ENCODE data around the gene RAPGEF2. TPM values are rescaled to one million over a fixed set of nuclear protein-coding genes. Genes with fewer than 3 reads are reported as not detected.
A peak's percentile ranks its signal among the peaks of the same experiment; 100 is the strongest.
"Not testable (repeated sequence)": the region's sequence is repeated elsewhere in the genome, so short reads cannot be mapped to it uniquely, and the experiment has no call there.

RAPGEF2 gene, protein sequence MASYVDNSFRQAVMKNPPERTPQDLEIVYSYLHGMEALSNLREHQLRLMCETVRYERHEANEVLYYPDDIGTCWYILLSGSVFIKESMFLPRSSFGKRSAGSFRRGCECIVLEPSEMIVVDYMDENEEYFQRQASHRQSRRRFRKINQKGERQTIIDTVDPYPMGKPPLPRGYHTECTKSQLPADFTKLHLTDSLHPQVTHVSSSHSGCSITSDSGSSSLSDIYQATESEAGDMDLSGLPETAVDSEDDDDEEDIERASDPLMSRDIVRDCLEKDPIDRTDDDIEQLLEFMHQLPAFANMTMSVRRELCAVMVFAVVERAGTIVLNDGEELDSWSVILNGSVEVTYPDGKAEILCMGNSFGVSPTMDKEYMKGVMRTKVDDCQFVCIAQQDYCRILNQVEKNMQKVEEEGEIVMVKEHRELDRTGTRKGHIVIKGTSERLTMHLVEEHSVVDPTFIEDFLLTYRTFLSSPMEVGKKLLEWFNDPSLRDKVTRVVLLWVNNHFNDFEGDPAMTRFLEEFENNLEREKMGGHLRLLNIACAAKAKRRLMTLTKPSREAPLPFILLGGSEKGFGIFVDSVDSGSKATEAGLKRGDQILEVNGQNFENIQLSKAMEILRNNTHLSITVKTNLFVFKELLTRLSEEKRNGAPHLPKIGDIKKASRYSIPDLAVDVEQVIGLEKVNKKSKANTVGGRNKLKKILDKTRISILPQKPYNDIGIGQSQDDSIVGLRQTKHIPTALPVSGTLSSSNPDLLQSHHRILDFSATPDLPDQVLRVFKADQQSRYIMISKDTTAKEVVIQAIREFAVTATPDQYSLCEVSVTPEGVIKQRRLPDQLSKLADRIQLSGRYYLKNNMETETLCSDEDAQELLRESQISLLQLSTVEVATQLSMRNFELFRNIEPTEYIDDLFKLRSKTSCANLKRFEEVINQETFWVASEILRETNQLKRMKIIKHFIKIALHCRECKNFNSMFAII (N-terminal part only)
- 100 to 1,000 TPM in 1 of 4 donors, 10 to 100 TPM in 3; 47.2 to 105 (median 50.2) TPM for total RNA-seq

DNA sequence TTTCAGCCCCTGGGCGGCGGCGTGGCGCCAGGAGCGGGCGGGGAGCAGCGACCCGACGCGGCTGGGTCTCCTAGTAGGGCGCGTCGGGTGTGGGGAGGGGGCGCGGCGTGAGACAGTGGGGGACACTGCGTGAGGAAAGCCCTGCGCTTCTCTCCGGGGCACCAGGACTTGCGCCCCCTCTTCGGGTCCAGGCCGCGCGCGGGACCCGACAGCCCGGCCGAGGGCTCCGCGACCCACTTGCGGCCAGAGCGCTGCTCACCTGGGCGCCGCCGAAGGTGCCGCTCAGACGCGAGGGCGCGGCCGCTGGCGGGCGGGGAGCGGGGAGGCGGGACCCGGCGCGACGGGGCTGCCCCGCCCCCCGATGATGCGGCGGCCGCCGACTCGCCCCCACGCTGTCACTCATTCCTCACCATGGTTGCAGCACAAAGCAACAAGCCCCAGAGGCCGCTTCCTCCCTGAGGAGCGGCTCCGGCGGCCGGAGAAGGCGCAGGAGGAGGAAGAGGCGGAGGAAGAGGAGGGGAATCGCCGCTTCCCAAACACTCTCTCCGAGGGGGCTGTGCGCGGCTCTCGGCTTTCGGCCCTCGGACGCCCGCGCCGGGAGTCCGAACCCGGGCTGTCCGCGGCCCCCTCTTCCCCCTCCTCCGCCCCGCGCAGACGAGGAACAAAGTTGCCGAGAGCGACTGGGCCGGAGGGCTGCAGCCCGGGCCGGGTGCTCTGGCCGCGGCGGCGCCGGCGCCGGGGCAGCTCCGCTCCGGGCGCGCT, at the start of gene RAPGEF2:
RAPGEF2 (plus strand) TSS at position 458 of the 762 bp plus-strand sequence. CDS start 1,084 bp downstream, outside the sequence.
- peak; percentile 94 for ATAC-seq (ENCODE audit: low FRiP score)
- TF ChIP-seq, protein P1, sequence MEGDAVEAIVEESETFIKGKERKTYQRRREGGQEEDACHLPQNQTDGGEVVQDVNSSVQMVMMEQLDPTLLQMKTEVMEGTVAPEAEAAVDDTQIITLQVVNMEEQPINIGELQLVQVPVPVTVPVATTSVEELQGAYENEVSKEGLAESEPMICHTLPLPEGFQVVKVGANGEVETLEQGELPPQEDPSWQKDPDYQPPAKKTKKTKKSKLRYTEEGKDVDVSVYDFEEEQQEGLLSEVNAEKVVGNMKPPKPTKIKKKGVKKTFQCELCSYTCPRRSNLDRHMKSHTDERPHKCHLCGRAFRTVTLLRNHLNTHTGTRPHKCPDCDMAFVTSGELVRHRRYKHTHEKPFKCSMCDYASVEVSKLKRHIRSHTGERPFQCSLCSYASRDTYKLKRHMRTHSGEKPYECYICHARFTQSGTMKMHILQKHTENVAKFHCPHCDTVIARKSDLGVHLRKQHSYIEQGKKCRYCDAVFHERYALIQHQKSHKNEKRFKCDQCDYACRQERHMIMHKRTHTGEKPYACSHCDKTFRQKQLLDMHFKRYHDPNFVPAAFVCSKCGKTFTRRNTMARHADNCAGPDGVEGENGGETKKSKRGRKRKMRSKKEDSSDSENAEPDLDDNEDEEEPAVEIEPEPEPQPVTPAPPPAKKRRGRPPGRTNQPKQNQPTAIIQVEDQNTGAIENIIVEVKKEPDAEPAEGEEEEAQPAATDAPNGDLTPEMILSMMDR (IDR thresholded peaks at IDR 0.05): no peak
- peak; percentile 65 for DNase-seq (ENCODE audit: low spot score)

DNA sequence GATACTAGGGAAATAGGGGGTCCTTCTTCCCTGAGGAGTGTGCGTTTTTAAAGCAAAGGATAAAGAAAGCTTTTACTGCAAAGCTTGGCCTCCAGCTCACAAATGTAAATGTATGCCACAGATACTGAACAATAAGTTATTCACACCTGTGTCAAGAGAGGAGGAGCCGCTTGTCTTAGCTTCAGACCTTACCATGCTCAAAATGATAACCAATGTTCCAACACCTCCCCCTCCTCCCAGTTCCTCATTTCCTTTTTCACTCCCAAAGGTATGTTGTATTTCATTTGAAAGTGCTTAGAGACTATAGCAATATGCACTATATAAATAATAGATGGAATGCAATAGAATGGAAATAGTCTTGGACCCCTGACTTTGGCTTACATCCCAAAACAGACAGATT, 47.0 kb upstream of the RAPGEF2 start:
- TF ChIP-seq, protein P1 (IDR thresholded peaks at IDR 0.05): no peak
- ATAC-seq (ENCODE audit: low FRiP score) (no peak), DNase-seq (ENCODE audit: low spot score) (no peak)

DNA sequence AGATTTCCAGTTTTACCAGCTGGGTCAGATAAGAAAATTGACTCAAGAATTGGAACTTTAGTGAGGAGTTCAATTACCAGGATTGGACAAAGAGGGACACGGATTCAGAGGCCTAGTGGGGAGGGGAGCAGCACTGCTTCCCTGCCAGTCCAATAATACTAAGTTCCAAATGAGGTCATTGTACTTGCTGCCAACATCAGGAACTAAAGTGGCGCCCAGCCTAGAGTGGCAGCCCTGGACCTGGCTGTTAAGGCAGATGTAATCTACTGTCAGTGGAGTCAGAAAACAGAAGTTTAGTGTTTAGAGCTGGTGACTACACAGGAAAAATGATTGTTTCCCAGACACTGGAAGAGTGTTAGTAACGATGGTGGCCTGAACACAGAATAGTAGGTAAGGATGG, 42.7 kb upstream of the RAPGEF2 start:
- ATAC-seq (ENCODE audit: low FRiP score) (no peak), DNase-seq (ENCODE audit: low spot score) (no peak)
- TF ChIP-seq, protein P1 (IDR thresholded peaks at IDR 0.05): no peak

DNA sequence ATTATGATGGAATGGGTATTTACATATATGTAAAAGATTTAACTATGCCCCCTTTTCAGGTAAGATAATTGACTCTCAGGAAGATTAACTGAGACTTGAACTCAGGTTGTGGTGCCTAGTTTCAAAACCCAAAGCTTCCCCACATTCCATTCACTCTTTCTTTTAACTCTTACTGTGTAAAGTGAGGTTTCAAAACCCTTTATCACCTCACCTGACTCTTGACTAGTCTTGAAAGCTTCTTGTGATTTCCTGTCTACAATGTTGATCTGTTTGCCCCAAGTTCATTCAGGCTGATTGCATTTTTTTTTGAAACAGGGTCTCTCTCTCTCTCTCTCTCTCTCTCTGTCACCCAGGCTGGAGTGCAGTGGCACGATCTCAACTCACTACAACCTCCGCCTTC, 40.5 kb upstream of the RAPGEF2 start:
- TF ChIP-seq, protein P1 (IDR thresholded peaks at IDR 0.05): no peak
- DNase-seq (ENCODE audit: low spot score): no peak
- no peak for ATAC-seq (ENCODE audit: low FRiP score)

DNA sequence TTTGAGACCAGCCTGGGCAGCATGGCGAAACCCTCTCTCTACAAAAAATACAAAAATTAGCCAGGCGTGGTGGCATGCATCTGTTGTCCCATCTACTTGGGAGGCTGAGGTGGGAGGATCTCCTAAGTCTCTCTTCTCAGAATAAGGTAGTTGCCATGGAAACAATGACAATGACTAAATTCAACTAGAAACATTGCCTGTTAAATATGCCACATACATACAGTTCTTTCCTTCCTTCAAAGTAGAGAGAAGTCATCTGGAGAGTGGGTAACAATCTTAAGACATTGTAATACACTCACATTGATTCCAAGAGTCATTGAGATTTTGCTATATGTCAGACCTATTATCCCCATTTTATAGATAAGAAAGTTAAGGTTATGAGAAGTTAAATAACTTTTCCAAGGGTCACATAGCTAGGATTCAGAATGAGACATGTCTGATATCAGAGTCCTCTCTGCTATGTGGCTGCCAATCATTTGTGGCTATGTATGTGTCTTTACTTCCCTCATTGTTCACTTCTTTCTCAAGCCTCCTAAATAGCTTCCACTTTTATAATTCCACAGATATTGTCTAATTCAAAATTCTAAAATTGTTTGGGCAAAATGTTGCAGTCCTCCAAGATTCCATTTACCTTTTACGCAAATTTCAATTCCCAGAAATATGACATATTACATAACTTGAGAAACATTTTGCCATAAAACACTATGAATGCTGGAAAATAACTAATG, 37.2 kb upstream of the RAPGEF2 start:
- no peak for DNase-seq (ENCODE audit: low spot score)
- ATAC-seq (ENCODE audit: low FRiP score): no peak
- TF ChIP-seq, protein P1 (IDR thresholded peaks at IDR 0.05): no peak

DNA sequence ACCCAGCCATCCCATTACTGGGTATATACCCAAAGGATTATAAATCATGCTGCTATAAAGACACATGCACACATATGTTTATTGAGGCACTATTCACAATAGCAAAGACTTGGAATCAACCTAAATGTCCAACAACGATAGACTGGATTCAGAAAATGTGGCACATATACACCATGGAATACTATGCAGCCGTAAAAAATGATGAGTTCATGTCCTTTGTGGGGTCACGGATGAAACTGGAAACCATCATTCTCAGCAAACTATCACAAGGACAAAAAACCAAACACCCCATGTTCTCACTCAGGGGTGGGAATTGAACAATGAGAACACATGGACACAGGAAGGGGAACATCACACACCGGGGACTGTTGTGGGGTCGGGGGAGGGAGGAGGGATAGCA, 34.7 kb upstream of the RAPGEF2 start:
- not testable (repeated sequence) for DNase-seq (ENCODE audit: low spot score); ATAC-seq (ENCODE audit: low FRiP score)
